Large intestine (tissue), 3 donors: ENCODE data around the gene LRRK1. TPM values are rescaled to one million over a fixed set of nuclear protein-coding genes. Genes with fewer than 3 reads are reported as not detected.

ENCODE experiments used
- DNase-seq, 2 donors: peaks; one replicate each; pipeline versions ENCODE4 v3.0.0 to v3.0.0-alpha.2; 2013
- H3K27ac ChIP-seq: one replicate; pipeline ENCODE4 v1.5.1; 2013; ENCODE audit warnings: low read length
- H3K27me3 ChIP-seq: 2 replicates; pipeline ENCODE4 v1.6.1; 2013; ENCODE audit warnings: low read length; ENCODE audit not compliant: control insufficient read depth, insufficient read depth
- H3K36me3 ChIP-seq: 2 replicates; pipeline ENCODE4 v1.6.1; 2013; ENCODE audit warnings: low read length; ENCODE audit not compliant: control insufficient read depth, insufficient read depth
- H3K4me1 ChIP-seq: one replicate; pipeline ENCODE4 v1.6.1; 2013; ENCODE audit warnings: low read length; ENCODE audit not compliant: control insufficient read depth, insufficient read depth
- H3K4me3 ChIP-seq: one replicate; pipeline ENCODE4 v1.5.1; 2013; ENCODE audit warnings: low read length
- H3K9me3 ChIP-seq: one replicate; pipeline ENCODE4 v1.6.1; 2013; ENCODE audit warnings: mild to moderate bottlenecking, low read depth, low read length, moderate library complexity; ENCODE audit not compliant: control insufficient read depth
- WGBS: methylation state at CpG from one replicate; pipeline ENCODE4 v1.1.5; 2013; ENCODE audit warnings: low lambda C conversion rate; ENCODE audit not compliant: insufficient coverage; 5-methylcytosine and 5-hydroxymethylcytosine counted together
- polyA plus RNA-seq: library from polyadenylated mRNA; unstranded; fragments of 120-200 nt; gene quantifications from one replicate; pipeline ENCODE4 v1.2.1, GENCODE V29; 2013

The LRRK1 gene
- polyA plus RNA-seq, 1 donor = 4.2 TPM

GRCh38 chr15:101113114-101114005 is 194.2 kb downstream of the LRRK1 start:
- Histone ChIP-seq H3K4me1 (peaks cover 10% of the 10 kb centered on the region), H3K9me3 (peaks cover 5% of the 10 kb centered on the region), H3K4me3 (no peak overlapping the region), H3K27me3 (no peaks in the 10 kb centered on the region), H3K27ac (no peak overlapping the region), H3K36me3 (no peaks in the 10 kb centered on the region)
- WGBS = no CpG with 5 or more reads among the region's 19 CpGs
- DNase-seq = no peak

DNA sequence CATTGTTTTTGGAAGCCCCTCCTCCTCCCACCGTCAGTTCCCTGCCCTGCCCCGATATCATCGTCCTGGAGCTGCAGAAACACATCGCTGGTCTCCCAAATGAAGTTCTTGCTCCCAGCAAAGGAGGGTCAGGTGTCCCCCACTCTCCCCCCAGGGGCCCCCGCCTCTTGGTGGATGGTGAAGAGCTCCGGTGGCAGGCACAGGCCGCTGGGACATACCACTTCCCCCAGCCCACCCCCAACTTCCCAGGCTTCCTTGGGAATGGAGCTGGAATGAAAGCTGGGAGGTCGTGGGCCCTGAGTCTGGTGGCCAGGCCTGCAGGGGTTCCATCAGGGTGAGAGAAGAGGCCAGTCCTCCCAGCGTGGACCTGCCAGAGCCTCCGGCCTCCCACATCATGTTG is 195.0 kb downstream of the LRRK1 start:
- Histone ChIP-seq H3K27me3 (no peaks in the 10 kb centered on the region), H3K9me3 (no peaks in the 10 kb centered on the region), H3K27ac (no peak overlapping the region), H3K36me3 (no peaks in the 10 kb centered on the region), H3K4me3 (no peak overlapping the region), H3K4me1 (peaks cover 10% of the 10 kb centered on the region)
- DNase-seq = no peak
- 0% methylated on average over 1 of the region's 10 CpGs for WGBS

DNA sequence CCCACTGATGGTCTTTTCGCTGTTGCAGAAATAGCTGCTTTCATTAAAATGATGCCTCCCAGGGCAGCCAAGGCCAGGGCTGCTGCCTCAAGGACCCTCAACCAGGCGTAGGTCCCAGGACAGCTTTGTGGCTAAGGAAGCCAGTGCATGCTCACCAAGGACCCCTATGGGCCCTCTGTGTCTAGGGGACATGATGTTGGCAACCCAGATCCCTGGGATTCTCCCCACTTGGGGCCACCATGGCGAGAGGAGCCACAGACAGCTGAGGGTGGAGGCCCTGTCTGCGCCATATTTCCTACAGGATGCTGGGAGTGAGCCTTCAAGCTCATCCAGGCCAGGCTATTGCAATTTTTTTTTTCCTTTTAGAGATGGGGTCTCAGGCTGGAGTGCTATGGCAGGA is 195.5 kb downstream of the LRRK1 start:
- Histone ChIP-seq H3K4me3 (no peak overlapping the region), H3K36me3 (no peaks in the 10 kb centered on the region), H3K9me3 (no peaks in the 10 kb centered on the region), H3K27ac (no peak overlapping the region), H3K27me3 (no peaks in the 10 kb centered on the region), H3K4me1 (peaks cover 10% of the 10 kb centered on the region)
- no CpG with 5 or more reads among the region's 4 CpGs for WGBS
- no peak for DNase-seq

- Histone ChIP-seq H3K27ac (no peak overlapping the region), H3K4me1 (peaks cover 10% of the 10 kb centered on the region), H3K4me3 (no peak overlapping the region), H3K27me3 (no peaks in the 10 kb centered on the region), H3K9me3 (no peaks in the 10 kb centered on the region), H3K36me3 (no peaks in the 10 kb centered on the region)
- peak; percentile 22 to 53 for DNase-seq
- no CpG with 5 or more reads among the region's 9 CpGs for WGBS
These were observed 196.2 kb downstream of the LRRK1 start for GRCh38 chr15:101115393-101115785.

- peaks cover 10% of the 10 kb centered on the region for H3K4me1 ChIP-seq
- WGBS = no CpG with 5 or more reads among the region's 17 CpGs
- peak in 1 of 2 donors; percentile 30 for DNase-seq
- H3K36me3 ChIP-seq = no peaks in the 10 kb centered on the region
- no peaks in the 10 kb centered on the region for H3K27me3 ChIP-seq
- H3K4me3 ChIP-seq = no peak overlapping the region
- peak overlapping the region; percentile 33 for H3K27ac ChIP-seq
- H3K9me3 ChIP-seq = no peaks in the 10 kb centered on the region
These were observed 196.9 kb downstream of the LRRK1 start for GRCh38 chr15:101115786-101116680.

GRCh38 chr15:101116681-101116976 is 197.5 kb downstream of the LRRK1 start:
- no CpG with 5 or more reads among the region's 1 CpG for WGBS
- no peak overlapping the region for H3K27ac ChIP-seq

DNA sequence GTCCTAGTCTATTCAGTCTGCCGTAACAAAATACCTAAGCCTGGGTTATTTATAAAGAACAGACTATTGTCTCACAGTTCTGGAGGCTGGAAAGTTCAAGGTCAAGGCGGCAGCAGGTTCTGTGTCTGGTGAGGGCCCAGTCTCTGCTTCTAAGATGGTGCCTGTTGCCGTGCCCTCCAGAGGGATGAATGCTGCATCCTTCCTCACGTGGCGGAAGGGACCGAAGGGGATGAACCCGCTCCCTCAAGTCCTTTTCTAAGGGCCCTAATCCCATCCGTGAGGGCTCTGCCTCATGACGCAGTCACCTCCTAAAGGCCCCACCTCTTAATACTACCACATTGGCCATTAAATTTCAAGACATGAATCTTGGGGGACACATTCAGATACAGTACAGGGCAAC is 199.0 kb downstream of the LRRK1 start:
- Histone ChIP-seq H3K4me3 (no peak overlapping the region), H3K36me3 (no peaks in the 10 kb centered on the region), H3K9me3 (no peaks in the 10 kb centered on the region), H3K27me3 (no peaks in the 10 kb centered on the region), H3K27ac (no peak overlapping the region), H3K4me1 (peaks cover 10% of the 10 kb centered on the region)
- no peak for DNase-seq
- WGBS = no CpG with 5 or more reads among the region's 9 CpGs

More at GRCh38 chr15:101116681-101116976, 197.5 kb downstream of the LRRK1 start:
- no peak for DNase-seq
- peaks cover 10% of the 10 kb centered on the region for H3K4me1 ChIP-seq
- H3K27me3 ChIP-seq = no peaks in the 10 kb centered on the region
- no peaks in the 10 kb centered on the region for H3K36me3 ChIP-seq
- no peak overlapping the region for H3K4me3 ChIP-seq
- H3K9me3 ChIP-seq = no peaks in the 10 kb centered on the region

DNA sequence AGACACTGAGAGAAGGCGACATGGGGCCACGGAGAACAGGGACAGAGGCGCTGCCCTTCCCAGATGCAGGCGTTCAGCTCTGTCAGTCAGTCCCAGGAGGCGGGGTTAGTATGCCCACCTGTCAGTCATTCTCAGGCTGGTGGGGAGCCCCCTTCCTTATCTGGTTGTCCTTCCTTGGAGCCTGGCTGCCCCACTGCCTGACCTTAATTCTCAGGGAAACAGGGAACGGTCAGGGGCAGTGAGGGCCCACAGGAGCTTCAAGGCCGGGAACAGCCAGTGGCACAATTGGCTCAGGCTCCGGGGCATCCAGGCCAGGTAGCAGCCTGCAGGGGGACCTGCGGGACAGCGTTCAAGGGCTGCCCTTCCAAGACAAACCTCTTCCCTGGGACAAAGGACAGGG is 199.5 kb downstream of the LRRK1 start:
- WGBS = no CpG with 5 or more reads among the region's 10 CpGs
- Histone ChIP-seq H3K4me3 (no peak overlapping the region), H3K36me3 (no peaks in the 10 kb centered on the region), H3K9me3 (no peaks in the 10 kb centered on the region), H3K27me3 (no peaks in the 10 kb centered on the region), H3K4me1 (peaks cover 10% of the 10 kb centered on the region), H3K27ac (no peak overlapping the region)
- no peak for DNase-seq

GRCh38 chr15:101119181-101119580 is 200.0 kb downstream of the LRRK1 start:
- no peak for DNase-seq
- H3K9me3 ChIP-seq = no peaks in the 10 kb centered on the region
- H3K4me3 ChIP-seq = no peak overlapping the region
- H3K27ac ChIP-seq = no peak overlapping the region
- H3K27me3 ChIP-seq = no peaks in the 10 kb centered on the region
- WGBS = no CpG with 5 or more reads among the region's 2 CpGs
- H3K36me3 ChIP-seq = no peaks in the 10 kb centered on the region
- H3K4me1 ChIP-seq = peaks cover 10% of the 10 kb centered on the region
